Activated CD8-positive, alpha-beta memory T cell treated with anti-CD3 and anti-CD28 coated beads for 24 hours (primary cell): ENCODE data around the gene MTHFR.
A peak's percentile ranks its signal among the peaks of the same experiment; 100 is the strongest.

Source experiments
- DNase-seq: peaks from one replicate; pipeline ENCODE4 v3.0.0-alpha.2; 2020

Gene MTHFR

DNA sequence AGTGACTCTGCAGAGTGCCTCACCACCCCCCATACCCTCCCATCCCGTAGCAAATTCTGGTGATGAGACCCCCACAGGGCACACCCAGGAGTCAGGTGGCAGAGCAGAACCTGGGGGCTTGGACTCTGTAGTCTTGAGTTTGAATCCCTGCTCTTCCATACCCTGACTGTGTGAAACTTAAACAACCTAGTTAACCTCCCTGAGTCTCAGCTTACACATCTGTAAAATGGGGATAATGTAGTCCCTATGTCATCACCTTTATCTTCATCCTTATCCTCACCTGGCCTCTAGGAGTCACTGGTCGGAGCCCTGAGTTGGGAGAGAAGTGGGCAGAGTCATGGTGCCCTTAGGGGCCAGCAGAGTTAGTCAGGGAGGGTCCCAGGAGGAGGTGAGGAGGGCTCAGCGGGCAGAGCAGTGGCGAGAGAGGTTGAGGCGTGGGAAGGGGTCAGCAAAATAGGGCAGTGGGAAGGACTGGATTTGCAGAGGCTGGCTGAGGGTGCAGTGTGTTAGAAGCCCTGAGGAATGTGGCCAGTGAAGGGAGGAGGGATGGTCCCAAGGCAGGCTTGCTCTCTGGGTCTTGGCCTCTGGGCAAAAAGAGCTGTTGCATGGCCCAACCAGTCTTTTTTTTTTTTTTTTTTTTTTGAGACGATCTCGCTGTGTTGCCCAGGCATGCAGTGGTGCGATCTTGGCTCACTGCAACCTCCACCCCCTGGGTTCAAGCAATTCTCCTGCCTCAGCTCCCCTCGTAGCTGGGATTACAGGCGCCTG is 25.2 kb downstream of the MTHFR start:
- no peak for DNase-seq

- no peak for DNase-seq
Observed at GRCh38 chr1:11779715-11780379, 25.9 kb downstream of the MTHFR start.

- no peak for DNase-seq
Observed at GRCh38 chr1:11778844-11779623, 26.7 kb downstream of the MTHFR start.

- DNase-seq = no peak
Observed at GRCh38 chr1:11778336-11778735, 27.4 kb downstream of the MTHFR start.

DNA sequence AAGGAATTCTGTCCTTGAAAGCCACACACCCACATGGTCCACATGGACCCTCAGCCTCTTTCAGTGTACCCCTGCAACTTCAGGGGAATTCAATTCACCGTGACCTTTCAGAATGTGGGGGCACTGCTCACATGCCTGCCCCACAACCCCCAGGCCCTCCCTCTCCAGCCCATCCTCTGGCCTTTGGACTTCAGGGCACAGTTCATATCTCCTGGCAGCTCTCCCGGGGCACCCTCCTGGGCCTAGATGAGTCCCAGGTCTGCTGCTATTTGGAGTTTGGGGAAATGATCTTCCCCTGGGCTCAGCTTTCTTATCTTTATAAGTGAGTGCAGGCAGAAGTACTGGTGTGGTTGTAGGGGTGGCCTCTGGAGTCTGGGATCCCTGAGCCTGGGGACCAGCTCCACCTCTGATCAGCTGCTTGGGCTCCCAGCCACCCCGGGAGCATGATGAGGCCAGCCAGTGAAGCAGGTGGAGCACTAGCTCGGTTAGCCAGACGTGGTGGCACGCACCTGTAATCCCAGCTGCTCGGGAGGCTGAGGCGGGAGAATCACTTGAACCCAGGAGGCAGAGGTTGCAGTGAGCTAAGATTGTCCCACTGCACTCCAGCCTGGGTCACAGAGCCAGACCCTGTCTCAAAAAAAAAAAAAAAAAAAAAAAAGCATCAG is 28.0 kb downstream of the MTHFR start:
- no peak for DNase-seq

DNA sequence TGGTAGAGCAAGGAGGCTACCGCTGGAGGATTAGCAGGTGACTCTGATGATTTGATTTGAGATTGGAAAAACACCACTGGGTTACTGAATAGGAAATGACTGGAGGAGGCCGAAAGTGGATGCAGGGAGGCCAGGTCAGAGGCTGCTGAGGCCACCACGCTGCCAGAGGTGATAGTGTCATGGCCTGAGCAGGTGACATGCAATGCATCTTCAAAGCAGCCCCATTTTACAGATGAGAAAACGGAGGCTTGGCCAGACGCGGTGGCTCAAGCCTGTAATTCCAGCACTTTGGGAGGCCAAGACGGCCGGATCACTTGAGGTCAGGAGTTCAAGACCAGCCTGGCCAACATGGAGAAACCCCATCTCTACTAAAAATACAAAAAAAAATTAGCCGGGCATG is 31.0 kb downstream of the MTHFR start:
- DNase-seq = no peak

DNA sequence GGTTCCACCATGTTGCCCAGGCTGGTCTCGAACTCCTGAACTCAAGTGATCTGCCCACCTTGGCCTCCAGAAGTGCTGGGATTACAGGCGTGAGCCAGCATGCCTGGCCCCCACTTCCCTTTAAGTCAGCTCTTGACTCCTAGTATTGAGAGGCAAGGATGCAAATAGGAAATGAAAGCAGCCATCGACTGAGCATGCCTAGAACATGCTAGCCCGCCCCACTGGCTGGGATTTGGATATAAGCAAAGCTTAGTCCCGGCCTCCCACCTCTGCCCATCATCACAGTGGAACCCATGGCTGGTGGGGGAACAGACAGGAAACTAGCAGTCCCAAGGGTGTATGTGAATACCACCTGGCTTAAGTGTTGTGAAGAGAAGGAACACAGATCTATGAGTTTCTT is 33.3 kb downstream of the MTHFR start:
- no peak for DNase-seq

GRCh38 chr1:11771481-11772043 is 34.2 kb downstream of the MTHFR start:
- DNase-seq = no peak

DNA sequence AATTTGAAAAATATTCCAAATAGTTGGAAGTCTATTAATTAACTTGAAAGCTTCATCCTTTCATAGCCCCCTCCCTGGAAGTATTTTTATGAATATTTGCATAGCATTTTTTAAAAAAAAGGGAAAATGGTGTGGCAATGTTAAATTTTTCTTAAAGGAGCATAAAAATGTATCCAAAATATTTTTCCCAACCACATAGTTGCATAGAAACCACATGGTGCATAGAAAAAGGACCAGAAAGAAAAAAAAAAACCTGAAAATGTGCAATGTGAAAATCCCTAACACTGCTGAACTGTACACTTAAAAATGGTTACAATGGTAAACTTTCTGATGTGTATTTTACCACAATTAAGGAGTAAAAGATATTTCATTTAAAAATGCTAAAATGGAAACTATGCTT is 35.8 kb downstream of the MTHFR start:
- DNase-seq = no peak

DNA sequence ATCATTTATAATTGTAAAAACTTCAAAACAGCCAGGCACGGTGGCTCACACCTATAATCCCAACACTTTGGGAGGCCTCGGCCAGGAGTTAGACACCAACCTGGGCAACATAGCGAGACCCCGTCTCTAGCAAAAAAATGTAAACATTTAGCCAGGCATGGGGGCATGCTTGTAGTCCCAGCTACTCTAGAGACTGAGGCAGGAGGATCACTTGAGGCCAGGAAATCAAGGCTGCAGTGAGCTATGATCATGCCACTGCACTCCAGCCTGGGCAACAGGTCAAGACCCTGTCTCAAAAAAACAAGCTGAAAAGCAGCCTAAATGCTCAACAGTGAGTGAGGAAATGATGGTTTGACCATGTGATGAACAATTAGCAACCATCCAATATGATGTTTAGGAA is 36.5 kb downstream of the MTHFR start:
- no peak for DNase-seq

- no peak for DNase-seq
Observed at GRCh38 chr1:11768821-11769220, 36.9 kb downstream of the MTHFR start.

DNA sequence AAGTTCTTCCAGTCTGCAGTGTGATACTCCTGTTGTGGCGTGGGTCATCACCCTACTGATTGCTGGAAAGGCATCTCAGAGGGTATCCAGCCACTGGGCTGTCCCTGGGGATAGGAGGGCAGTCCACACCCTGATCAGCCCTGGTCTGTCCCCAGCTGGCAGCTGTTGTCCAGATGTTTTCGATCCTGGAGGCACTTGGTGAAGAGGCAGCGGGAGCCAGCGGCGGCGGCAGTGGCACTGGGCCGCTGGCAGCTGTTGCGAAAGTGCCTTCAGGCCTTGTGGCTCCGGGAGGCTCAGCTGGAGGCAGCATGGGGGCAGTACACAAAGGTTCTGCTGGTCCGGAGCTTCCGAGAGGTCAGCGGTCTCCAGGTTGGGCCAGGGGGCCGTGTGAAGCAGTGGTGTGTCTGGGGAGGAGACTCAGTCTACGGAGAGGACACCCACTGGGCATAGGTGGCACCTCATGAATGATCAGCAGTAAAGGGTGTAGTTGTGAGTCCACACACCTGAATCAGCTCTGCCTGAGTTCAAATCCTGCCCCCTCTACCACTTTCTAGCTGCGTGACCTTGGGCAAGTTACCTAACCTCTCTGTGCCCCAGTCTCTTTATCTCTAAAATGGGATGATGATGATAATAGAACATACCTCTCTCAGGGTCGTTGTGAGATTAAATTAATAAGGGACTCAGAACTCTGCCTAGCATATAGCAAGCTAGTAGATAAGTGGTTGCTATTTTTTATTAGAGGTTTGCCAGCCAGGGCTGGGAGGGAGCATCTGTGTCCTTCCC is 37.7 kb downstream of the MTHFR start:
- DNase-seq = no peak

DNA sequence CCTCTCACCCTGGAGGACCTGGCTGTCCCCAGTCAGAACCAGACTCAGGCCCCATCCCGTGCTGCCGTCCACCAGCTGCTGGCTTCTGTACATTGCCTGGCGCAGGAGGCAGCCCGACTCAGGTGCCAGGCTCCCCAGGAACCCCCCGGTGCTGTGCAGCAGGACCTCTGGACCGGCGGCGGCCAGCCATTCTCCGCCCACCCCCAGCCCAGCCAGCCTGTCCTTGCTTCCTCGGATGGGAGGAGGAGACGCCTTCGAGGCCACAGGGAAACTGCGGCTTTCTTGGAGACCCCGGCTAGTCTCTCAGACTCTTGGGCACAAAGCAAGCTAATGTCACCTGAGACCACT is 39.4 kb downstream of the MTHFR start:
- no peak for DNase-seq

- no peak for DNase-seq
Observed at GRCh38 chr1:11765661-11766428, 39.9 kb downstream of the MTHFR start.

GRCh38 chr1:11764519-11764918 is 41.2 kb downstream of the MTHFR start:
- no peak for DNase-seq

- no peak for DNase-seq
Observed at GRCh38 chr1:11764115-11764514, 41.6 kb downstream of the MTHFR start.

DNA sequence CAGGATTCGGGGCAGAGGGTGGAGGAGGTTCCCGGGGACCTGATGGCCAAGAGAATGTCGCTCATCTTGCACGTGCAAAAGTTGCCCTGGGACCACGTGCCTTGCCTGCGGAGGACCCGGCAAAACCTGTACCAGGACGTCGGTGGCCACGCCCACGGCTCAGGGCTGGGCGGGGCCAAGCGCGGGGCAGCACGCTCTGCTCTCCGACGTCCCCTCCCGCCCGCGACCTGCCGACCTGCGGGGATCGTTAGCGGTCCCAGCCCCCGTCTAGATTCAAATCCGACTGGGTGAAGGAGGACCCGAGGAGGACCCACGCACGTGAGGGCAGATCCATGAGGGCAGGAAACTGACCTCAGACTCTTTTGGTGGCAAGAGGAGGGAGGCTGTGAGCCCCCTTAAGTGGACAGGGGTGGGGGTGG is 43.8 kb downstream of the MTHFR start, which contains the start of gene C1orf167:
Gene C1orf167 (plus strand): TSS at position 206 of the 419 bp plus-strand sequence. CDS start 2,208 bp downstream, outside the sequence.
- peak; percentile 70 for DNase-seq

DNA sequence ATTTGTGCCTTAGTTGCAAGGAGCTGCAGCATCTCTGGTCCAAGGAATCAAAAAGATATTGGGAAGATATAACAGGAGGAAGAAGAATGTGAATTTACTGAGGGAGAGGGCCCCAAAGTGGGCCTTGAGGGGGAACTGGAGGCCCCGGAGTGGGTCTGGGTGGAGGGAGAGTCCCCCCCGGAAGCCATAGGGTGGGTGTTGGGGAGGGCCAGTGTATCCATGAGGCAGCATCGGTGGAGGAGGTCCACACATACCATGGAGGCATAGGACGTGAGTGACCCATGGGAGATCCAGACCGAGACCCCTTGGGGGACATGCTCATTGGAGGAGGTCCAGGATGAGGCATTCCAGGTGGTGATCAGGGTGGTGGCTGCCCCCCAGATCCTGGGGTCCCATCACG is 44.5 kb downstream of the MTHFR start:
- DNase-seq = no peak

DNA sequence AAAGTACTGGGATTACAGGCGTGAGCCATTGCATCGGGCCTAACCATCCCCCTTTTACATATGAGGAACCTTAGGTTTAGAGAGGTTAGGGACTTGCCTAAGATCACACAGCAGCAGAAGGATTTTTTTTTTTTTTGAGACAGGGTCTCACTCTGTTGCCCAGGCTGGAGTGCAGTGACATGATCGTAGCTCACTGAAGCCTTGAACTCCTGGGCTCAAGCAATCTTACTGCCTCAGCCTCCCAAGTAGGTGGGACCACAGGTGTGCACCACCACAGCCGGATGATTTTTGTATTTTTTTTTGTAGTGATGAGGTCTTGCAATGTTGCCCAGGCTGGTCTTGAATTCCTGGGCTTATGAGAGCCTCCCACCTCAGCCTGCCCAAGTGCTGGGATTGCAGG is 46.0 kb downstream of the MTHFR start:
- no peak for DNase-seq

DNA sequence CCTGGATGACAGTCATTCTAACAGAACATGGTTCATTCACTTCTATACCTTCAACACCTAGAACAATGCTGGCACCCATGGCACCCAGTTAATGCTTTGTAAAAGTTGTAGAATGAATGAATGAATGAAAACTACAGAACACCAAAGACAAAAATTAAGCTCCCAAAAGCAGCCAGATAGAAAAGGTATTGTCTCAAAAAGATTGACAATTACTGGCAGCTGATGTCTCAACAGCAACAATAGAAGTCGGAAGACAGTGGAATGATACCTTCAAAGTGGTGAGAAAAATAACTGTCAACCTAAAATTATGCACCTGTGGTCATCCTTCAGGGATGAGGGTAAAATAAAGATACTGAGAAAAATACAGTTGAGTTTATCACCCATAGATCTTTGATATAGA is 48.7 kb downstream of the MTHFR start:
- no peak for DNase-seq

- DNase-seq = no peak
Observed at GRCh38 chr1:11753555-11754208, 52.1 kb downstream of the MTHFR start.
